Smooth muscle cell of the coronary artery (primary cell): Measurements from ENCODE around the gene GPC3. TPM values are rescaled to one million over a fixed set of nuclear protein-coding genes. Genes with fewer than 3 reads are reported as not detected.

Experiments used
- total RNA-seq: library from RNA; depleted of rRNA; stranded (reverse); fragments of >200 nt; gene quantifications from 2 replicates; pipeline ENCODE4 v1.2.3, GENCODE V29; 2014; ENCODE audit warnings: low replicate concordance

The GPC3 gene
- under 0.01 and 26.6 TPM in 2 replicates for total RNA-seq

DNA sequence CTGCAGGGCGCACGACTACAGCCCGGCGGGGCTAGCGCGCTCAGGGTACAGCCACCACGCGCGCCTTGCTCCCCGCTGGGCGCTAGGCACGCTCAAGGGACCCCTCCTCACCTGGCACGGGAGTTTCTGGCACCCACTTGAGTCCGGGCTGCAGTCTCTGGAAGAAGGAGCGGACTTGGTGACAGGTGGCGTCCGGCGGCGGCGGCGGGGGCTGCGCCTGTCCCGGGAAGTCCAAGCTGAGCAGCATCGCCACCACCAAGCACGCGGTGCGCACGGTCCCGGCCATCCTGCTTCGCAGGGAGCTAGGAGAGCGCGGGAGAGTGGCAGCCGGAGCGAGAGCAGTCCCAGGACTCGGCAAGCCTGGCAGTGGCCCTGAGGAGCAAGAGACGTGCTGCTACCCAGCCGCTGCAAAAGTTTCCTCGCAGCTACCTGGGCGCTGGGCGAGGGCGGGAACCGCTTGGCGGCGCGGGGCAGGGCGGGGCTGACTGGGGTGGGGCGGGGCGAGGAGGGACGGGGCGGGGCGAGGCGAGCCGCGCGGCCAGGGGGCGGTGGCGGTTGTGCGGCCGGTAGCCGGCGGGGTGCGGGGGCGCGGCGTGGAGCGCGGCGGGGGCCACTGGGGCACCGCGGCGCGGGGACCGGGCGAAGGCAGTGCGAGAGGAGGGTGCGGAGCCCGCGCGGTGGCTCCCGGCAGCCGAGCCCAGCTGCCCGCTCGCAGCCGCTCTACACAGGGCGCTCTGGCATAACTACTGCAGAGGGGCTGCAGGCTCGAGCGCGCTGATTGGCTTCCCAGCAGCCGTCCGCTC is at the start of gene GPC3:
Gene GPC3, minus strand, starts transcription at position 431 of the 803 bp plus-strand sequence.

